Liver (tissue), 9 donors: ENCODE data around the gene GULP1. TPM values are rescaled to one million over a fixed set of nuclear protein-coding genes. Genes with fewer than 3 reads are reported as not detected.

Experiments used
- DNase-seq: peaks from one replicate; pipeline ENCODE4 v3.0.0-alpha.2; 2017; ENCODE audit warnings: low spot score
- H3K27ac ChIP-seq, 2 donors: one replicate each; pipeline ENCODE4 v1.7.0; 2013; ENCODE audit warnings: inconsistent platforms in 2 of 2, low read length in 2 of 2, control low read depth in 1 of 2, low read depth in 1 of 2, mild to moderate bottlenecking in 1 of 2
- H3K27me3 ChIP-seq, 4 donors: one replicate each; pipeline versions ENCODE4 v1.6.1 to v1.7.0; 2013; ENCODE audit warnings: low read length in 3 of 4, inconsistent platforms in 1 of 4, mild to moderate bottlenecking in 1 of 4, moderate library complexity in 1 of 4; ENCODE audit not compliant: control insufficient read depth in 4 of 4, insufficient read depth in 4 of 4
- H3K36me3 ChIP-seq, 4 donors: one replicate each; pipeline versions ENCODE4 v1.6.1 to v1.7.0; 2013; ENCODE audit warnings: low read length in 3 of 4, mild to moderate bottlenecking in 3 of 4, low read depth in 1 of 4, moderate library complexity in 1 of 4; ENCODE audit not compliant: control insufficient read depth in 4 of 4, insufficient read depth in 3 of 4
- H3K4me1 ChIP-seq, 4 donors: one replicate each; pipeline versions ENCODE4 v1.6.1 to v1.7.0; 2013; ENCODE audit warnings: low read length in 3 of 4, mild to moderate bottlenecking in 3 of 4, moderate library complexity in 1 of 4; ENCODE audit not compliant: control insufficient read depth in 4 of 4, insufficient read depth in 4 of 4
- H3K4me3 ChIP-seq, 3 donors: one replicate each; pipeline versions ENCODE4 v1.6.1 to v1.7.0; 2013; ENCODE audit warnings: low read length in 3 of 3, control low read depth in 1 of 3, low read depth in 1 of 3, mild to moderate bottlenecking in 1 of 3
- H3K9ac ChIP-seq, 2 donors: one replicate each; pipeline ENCODE4 v1.7.0; 2013; ENCODE audit warnings: low read length in 2 of 2, mild to moderate bottlenecking in 2 of 2, moderate library complexity in 2 of 2, control low read depth in 1 of 2, low read depth in 1 of 2
- H3K9me3 ChIP-seq, 4 donors: one replicate each; pipeline versions ENCODE4 v1.6.1 to v1.7.0; 2013; ENCODE audit warnings: low read length in 3 of 4; ENCODE audit not compliant: control insufficient read depth in 4 of 4
- ATF3 ChIP-seq: IDR thresholded peaks from 2 replicates; pipeline ENCODE4 v1.6.1; 2016; ENCODE audit warnings: antibody characterized with exemption
- EGR1 ChIP-seq, 2 donors: IDR thresholded peaks; 2 replicates each; pipeline ENCODE4 v1.6.1; 2016 to 2018; ENCODE audit warnings: antibody characterized with exemption in 2 of 2, low read depth in 2 of 2
- FOXA2 ChIP-seq: IDR thresholded peaks from 2 replicates; pipeline ENCODE4 v1.6.1; 2016; ENCODE audit warnings: antibody characterized with exemption
- GABPA ChIP-seq, 2 donors: IDR thresholded peaks in 1 of 2; conservative IDR thresholded peaks in 1 of 2; 2 replicates each; pipeline ENCODE4 v1.6.1; 2016; ENCODE audit warnings: antibody characterized with exemption in 2 of 2, mild to moderate bottlenecking in 1 of 2, moderate library complexity in 1 of 2
- JUND ChIP-seq, 2 donors: IDR thresholded peaks; 2 replicates each; pipeline ENCODE4 v1.6.1; 2016; ENCODE audit warnings: antibody characterized with exemption in 2 of 2
- MAX ChIP-seq: IDR thresholded peaks from 2 replicates; pipeline ENCODE4 v1.6.1; 2016; ENCODE audit warnings: antibody characterized with exemption
- NR2F2 ChIP-seq: IDR thresholded peaks from 2 replicates; pipeline ENCODE4 v1.6.1; 2016; ENCODE audit warnings: antibody characterized with exemption
- RAD21 ChIP-seq, 2 donors: IDR thresholded peaks; 2 replicates each; pipeline ENCODE4 v1.6.1; 2016; ENCODE audit warnings: antibody characterized with exemption in 2 of 2, mild to moderate bottlenecking in 2 of 2
- REST ChIP-seq: IDR thresholded peaks from 2 replicates; pipeline ENCODE4 v1.6.1; 2016; ENCODE audit warnings: antibody characterized with exemption, mild to moderate bottlenecking
- RXRA ChIP-seq, 2 donors: IDR thresholded peaks; 2 replicates each; pipeline ENCODE4 v1.6.1; 2017 to 2018; ENCODE audit warnings: antibody characterized with exemption in 2 of 2, mild to moderate bottlenecking in 1 of 2
- TAF1 ChIP-seq: conservative IDR thresholded peaks from 2 replicates; pipeline ENCODE4 v1.6.1; 2016; ENCODE audit warnings: antibody characterized with exemption, mild to moderate bottlenecking
- YY1 ChIP-seq: IDR thresholded peaks from 2 replicates; pipeline ENCODE4 v1.6.1; 2016; ENCODE audit warnings: antibody characterized with exemption, mild to moderate bottlenecking
- ZBTB33 ChIP-seq: IDR thresholded peaks from 2 replicates; pipeline ENCODE4 v1.6.1; 2016; ENCODE audit warnings: antibody characterized with exemption
- WGBS: extraction: QIAGEN DNeasy Blood & Tissue Kit; methylation state at CpG from one replicate; pipeline ENCODE4 v1.1.7; 2013; 5-methylcytosine and 5-hydroxymethylcytosine counted together
- polyA plus RNA-seq, 2 donors: library from polyadenylated mRNA; stranded (reverse) in 1 of 2; unstranded in 1 of 2; fragments of 200-250 nt in 1 of 2; fragments of >200 nt in 1 of 2; fragmentation: Nextera tagmentation in 1 of 2; extraction: Ambion mirVana in 1 of 2; gene quantifications; one replicate each; pipeline versions ENCODE4 v1.2.1 to v1.2.3, GENCODE V29; 2013 to 2015
- total RNA-seq, 2 donors: library from RNA; depleted of rRNA; stranded (reverse); fragments of >200 nt; gene quantifications; one replicate each; pipeline ENCODE4 v1.2.3, GENCODE V29; 2014
- TF ChIP-seq, protein P1 (sequence below): fragments of 150-350 bp; IDR thresholded peaks from 2 replicates; pipeline ENCODE4 v1.5.1; 2017; ENCODE audit warnings: improper control_type of control experiment, low read depth, low read length; ENCODE audit not compliant: missing input control
- donor health status: healthy.
- donor health status: healthy.
- donor health status: healthy.
- donor health status: healthy.
- donor health status: healthy.

GULP1 gene
- total and polyA plus RNA-seq, 4 donors: 0.53 to 6.9 (median 0.89) TPM

- TF ChIP-seq ZBTB33: no peak
Observed at GRCh38 chr2:188365058-188365641, 73.5 kb downstream of the GULP1 start (continued).

GRCh38 chr2:188367164-188367563 is 75.5 kb downstream of the GULP1 start:
- no peak overlapping the region for H3K9ac ChIP-seq
- H3K4me3 ChIP-seq: no peak overlapping the region
- no peak overlapping the region for H3K27ac ChIP-seq
- peaks cover 0 to 2% (median 0%) of the 10 kb centered on the region in 4 donors for H3K27me3 ChIP-seq
- no peaks in the 10 kb centered on the region for H3K9me3 ChIP-seq
- no peak for DNase-seq
- no peak for TF ChIP-seq EGR1 (IDR thresholded peaks at IDR 0.05; ENCODE audit: low read depth in 2 of 2)
- no peak for TF ChIP-seq RAD21 (IDR thresholded peaks at IDR 0.05)
- no peak for TF ChIP-seq MAX
- TF ChIP-seq ATF3: no peak
- TF ChIP-seq, protein P1, sequence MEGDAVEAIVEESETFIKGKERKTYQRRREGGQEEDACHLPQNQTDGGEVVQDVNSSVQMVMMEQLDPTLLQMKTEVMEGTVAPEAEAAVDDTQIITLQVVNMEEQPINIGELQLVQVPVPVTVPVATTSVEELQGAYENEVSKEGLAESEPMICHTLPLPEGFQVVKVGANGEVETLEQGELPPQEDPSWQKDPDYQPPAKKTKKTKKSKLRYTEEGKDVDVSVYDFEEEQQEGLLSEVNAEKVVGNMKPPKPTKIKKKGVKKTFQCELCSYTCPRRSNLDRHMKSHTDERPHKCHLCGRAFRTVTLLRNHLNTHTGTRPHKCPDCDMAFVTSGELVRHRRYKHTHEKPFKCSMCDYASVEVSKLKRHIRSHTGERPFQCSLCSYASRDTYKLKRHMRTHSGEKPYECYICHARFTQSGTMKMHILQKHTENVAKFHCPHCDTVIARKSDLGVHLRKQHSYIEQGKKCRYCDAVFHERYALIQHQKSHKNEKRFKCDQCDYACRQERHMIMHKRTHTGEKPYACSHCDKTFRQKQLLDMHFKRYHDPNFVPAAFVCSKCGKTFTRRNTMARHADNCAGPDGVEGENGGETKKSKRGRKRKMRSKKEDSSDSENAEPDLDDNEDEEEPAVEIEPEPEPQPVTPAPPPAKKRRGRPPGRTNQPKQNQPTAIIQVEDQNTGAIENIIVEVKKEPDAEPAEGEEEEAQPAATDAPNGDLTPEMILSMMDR: no peak
- TF ChIP-seq TAF1: no peak
- no peak for TF ChIP-seq GABPA (IDR thresholded peaks at IDR 0.05 in 1 of 2, conservative IDR thresholded peaks at IDR 0.05 in 1 of 2)
- TF ChIP-seq YY1: no peak
- TF ChIP-seq RXRA (IDR thresholded peaks at IDR 0.05): no peak
- TF ChIP-seq NR2F2: no peak
- no peak for TF ChIP-seq FOXA2
- H3K4me1 ChIP-seq: no peaks in the 10 kb centered on the region
- no peaks in the 10 kb centered on the region for H3K36me3 ChIP-seq
- WGBS: 52% methylated on average over 3 of the region's 3 CpGs

DNA sequence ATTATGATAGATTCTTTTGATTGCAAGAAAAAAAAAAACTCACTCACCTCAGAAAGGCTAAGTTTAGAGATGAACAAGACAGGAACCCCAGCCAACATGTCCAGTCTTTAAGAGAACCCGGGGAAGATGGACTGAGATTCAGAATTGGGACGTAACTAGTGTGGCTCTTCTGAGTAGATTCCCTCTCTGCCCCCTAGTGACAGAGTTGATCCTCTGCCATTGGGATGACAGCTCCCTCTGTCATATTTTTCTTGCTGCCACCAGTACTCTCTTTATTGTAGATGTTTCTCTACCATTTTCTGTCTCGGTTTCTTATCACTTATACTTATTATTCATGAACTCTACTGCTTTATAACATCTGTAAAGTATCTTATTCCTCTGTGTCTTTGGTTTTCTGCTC is 77.7 kb downstream of the GULP1 start:
- TF ChIP-seq, protein P1: peak; percentile 60
- TF ChIP-seq ZBTB33: no peak
- peak; percentile 74 to 83 for TF ChIP-seq RAD21 (IDR thresholded peaks at IDR 0.05)
- TF ChIP-seq JUND (IDR thresholded peaks at IDR 0.05): no peak
- TF ChIP-seq REST: no peak
- Histone ChIP-seq H3K9me3 (no peaks in the 10 kb centered on the region), H3K4me3 (no peak overlapping the region), H3K27ac (no peak overlapping the region), H3K27me3 (no peaks in the 10 kb centered on the region), H3K9ac (no peak overlapping the region), H3K36me3 (no peaks in the 10 kb centered on the region), H3K4me1 (no peaks in the 10 kb centered on the region)
- WGBS: 15% methylated on average over 3 of the region's 3 CpGs
- no peak for DNase-seq
